Activated CD4-positive, alpha-beta T cell treated with anti-CD3 and anti-CD28 coated beads, Interleukin-2, amount 50 U/mL, for 16 hours (primary cell): Measurements from ENCODE around the gene RAB8A.
"Not testable (repeated sequence)": the region's sequence is repeated elsewhere in the genome, so short reads cannot be mapped to it uniquely, and the experiment has no call there.

Experiments used
- DNase-seq: peaks from one replicate; pipeline ENCODE4 v3.0.0-alpha.2; 2020

Gene RAB8A

DNA sequence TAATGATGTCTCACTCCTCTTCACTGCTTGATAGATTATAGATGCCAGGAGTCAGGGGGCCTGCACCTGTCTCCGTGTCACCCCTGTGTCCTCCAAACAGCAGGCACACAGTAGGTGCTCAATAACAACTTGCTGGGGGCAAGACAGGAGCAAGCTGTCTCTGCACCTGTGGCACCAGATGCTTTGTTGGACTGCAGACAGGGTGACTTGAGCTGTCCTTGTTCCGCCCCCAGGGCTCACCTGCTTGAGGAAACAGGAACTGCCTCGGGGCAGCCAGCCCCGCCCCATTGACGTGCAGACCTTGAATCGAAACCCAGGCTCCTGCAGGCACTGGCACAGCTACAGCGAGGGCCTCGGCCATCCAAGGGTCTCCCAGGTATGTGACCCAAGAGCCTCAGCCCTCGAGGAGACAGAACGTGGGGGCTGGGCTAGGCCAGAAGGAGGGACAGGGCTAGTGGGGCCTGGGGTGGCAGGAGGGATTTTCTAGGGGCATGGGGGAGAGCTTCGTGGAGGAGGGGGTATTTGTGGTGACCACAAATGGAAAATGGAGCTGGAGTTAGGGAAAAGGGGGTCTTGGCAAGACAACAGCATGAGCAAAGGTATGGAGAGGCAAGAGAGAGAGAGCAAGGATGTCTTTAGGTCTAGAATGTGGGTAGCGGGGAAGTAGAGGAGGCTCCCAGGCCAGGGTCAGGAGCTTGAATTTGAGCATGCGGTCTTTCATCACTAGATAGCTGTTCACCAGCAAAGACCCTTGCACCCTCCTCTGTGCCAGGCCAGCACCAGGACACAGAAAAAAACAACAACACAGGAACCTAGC is 31.9 kb downstream of the RAB8A start, which contains the start of gene HSH2D:
HSH2D (plus strand) TSS at position 287 of the 817 bp plus-strand sequence. CDS start 5,066 bp downstream, outside the sequence.
- peak; percentile 80 for DNase-seq

DNA sequence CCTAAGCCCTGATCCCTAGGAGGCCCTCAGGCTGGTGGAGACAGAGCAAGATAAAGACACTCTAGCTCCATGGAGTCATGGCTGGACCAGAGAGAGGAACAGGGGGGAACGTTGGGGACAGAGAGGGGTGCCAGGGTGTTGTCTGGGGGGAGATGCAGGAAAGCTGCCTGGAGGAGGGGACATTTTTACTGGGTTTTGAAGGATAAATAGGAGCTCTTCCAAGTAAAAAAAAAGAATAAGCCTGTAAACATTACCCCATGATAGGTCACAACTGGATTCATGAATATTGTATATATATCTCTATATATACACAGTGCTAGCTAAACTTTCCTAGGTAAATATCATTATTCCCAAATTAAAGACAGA is 32.5 kb downstream of the RAB8A start:
- DNase-seq = no peak

DNA sequence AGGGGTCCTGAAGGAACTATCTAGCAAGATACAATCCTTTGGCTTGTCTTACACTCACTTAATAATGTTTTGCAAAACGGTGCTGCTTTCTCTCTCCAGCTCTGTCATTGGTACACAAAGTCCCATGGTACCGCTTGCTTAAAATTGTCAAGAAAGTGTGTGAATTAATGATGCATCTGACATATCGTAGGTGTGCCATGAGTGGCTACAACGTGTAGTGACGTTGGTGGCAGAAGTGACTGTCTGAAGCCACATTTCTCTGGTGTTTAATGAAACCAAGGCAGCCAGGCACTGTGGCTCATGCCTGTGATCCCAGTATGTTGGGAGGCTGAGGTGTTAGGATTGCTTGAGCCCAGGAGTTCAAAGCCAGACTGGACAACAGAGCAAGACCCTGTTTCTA is 34.4 kb downstream of the RAB8A start:
- no peak for DNase-seq

DNA sequence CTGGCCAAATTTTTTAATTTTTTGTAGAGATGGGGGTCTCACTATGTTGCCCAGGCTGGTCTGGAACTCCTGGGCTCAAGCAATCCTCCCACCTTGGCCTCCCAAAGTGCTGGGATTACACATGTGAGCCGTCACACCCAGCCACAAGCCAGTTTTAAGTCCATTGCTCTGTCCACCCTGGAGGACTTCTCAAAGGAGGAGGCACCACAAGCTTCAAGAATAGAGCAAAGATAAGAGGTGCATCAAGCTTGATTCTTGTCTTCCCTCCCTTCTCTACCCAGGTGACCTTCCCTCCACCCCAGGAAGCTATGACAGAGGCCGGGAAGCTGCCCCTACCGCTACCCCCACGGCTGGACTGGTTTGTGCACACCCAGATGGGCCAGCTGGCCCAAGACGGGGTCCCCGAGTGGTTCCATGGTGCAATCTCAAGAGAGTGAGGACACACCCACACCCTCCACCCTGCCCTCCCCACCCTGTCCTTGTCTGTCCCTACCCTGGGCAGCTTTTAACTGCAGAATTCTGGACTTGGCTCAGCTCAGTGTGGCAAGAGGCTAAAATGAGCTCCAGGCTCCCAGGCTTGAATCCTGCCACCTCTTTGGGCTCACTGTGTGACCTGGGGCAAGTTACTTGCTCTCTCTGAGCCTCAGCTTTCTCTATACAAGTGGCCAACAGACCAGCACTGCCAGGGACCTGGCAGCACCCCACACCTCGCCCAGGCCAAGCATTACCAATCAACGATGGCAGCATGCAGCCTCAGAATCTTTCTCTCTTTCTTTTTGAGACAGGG is 36.9 kb downstream of the RAB8A start:
- no peak for DNase-seq

DNA sequence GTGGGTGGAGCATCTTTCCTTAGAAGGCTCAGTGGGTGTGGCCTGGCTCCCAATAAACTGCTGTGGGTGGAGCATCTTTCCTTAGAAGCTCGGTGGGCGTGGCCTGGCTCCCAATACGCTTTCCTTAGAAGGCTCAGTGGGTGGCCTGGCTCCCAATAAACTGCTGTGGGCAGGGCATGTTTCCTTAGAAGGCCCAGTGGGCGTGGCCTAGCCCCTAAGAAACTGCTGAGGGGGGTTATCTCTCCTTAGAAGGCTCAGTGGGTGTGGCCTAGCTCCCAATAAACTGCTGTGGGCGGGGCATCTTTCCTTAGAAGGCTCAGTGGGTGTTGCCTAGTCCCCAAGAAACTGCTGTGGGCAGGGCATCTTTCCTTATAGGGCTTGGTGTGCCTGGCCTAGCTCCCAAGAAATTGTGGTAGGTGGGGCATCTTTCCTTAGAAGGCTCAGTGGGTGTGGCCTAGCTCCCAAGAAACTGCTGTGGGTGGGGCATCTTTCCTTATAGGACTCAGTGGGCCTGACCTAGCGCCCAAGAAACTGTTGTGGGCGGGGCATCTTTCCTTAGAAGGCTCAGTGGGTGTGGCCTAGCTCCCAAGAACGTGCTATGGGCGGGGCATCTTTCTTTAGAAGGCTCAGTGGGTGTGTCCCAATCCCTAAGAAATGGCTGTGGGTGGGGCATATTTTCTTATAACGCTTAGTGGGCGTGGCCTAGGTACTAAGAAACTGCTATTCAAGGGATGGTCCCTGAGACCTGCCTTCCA is 42.1 kb downstream of the RAB8A start:
- DNase-seq = no peak

DNA sequence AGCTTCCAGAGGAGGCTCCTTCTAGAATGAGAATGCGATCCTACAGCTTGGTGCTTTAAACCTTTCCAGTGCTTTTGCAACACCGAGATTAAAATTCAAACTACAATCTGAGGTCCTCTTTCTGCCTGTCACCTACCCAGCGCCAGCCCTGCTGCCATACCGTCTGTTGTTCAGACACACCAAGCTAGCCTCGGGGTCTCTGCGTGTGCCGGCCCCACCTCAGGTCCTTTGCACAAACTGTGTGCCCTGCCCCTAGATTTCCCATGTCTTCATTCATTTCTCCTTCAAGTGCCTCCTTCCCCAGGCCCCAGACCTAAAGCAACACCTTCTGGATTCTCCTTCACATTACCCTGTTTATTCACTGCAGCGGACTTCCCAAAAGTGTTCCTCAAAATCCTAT is 42.9 kb downstream of the RAB8A start:
- no peak for DNase-seq

DNA sequence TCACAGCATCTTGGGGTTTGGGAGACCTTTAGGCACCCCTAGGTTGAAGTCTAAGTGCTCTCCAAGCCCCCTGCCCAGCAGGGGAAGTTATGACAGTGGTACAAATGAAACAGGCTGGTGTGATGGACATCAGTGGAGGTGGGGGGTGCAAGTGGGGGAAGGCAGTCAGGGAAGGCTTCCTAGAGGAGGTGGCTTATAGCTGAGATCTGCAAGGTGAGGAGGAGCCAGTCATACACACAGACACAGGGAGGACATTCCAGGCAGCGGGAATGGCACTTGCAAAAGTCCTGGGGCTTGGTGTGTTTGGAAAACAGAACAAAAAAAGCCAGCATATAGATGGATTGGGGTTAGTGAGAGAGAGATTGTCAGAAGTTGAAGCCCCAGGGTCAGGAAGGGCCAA is 43.4 kb downstream of the RAB8A start:
- no peak for DNase-seq

DNA sequence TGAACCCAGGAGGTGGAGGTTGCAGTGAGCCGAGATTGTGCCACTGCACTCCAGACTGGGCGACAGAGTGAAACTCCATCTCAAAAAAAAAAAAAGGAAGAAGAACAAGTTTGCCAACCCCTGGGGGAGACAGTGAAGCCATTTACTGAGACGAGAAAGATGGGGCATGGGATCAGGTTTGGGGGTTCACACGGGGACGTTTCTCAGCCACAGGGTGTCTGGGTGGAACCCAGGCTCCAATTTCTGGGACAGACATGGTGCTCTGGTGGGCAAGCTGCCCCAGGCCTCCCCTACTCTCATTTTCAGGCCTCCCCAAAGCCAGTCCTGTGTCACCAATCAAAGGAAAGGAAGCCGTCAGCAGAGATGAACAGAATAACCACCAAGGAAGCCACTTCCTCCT is 45.2 kb downstream of the RAB8A start:
- no peak for DNase-seq

DNA sequence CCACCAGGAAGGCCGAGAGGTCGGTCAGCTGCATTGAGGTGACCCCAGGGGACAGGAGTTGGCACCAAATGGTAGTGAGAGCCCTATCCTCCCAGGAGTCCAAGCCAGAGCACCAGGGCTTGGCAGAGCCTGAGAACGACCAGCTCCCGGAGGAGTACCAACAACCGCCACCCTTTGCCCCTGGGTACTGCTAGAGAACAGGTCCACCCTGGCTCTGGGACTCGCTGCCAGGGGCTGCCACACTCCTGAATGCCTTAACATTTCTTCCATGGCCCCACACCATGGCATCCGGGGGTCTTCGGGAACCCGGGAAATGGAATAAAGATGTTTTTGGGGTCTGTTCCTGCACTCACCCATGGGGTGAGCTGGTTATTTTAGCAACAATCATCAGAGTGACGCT is 45.9 kb downstream of the RAB8A start:
- no peak for DNase-seq

DNA sequence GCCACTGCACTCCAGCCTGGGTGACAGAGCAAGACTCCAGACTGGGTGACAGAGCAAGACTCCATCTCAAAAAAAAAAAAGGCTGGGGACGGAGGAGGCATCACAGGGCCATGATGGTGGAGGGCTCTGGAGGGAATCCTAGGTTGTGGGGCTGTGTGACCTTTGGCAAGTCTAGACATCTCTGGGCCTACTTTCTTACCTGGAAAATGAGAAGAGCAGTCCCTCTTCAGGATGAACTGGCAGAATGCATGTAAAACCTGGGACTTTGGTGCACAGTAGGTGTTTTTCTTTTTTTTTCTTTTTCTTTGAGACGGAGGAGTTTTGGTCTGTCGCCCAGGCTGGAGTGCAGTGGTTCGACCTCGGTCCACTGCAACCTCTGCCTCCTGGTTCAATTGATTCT is 48.0 kb downstream of the RAB8A start:
- DNase-seq = no peak

DNA sequence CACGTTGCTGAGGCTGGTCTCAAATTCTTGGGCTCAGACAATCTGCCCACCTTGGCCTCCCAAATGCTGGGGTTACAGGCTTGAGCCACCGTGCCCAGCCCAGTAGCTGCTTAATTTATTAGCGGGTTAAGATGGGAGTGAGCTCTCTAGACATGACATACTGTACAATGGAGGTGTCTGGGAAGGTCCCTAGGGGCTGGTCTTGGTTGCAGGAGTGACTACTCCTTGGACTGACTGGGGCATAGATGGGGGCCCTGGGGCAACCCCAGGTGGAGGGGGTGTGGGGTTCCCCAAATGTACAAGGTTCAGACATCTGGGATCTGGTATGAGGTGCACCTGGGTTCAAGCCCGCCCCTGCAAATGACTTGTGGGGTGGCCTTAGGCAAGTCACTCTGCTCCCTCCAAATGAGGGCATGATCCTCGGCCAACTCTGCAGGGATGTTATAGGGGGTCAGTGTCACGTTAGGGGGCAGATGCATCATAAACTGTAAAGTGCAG is 48.8 kb downstream of the RAB8A start:
- no peak for DNase-seq

DNA sequence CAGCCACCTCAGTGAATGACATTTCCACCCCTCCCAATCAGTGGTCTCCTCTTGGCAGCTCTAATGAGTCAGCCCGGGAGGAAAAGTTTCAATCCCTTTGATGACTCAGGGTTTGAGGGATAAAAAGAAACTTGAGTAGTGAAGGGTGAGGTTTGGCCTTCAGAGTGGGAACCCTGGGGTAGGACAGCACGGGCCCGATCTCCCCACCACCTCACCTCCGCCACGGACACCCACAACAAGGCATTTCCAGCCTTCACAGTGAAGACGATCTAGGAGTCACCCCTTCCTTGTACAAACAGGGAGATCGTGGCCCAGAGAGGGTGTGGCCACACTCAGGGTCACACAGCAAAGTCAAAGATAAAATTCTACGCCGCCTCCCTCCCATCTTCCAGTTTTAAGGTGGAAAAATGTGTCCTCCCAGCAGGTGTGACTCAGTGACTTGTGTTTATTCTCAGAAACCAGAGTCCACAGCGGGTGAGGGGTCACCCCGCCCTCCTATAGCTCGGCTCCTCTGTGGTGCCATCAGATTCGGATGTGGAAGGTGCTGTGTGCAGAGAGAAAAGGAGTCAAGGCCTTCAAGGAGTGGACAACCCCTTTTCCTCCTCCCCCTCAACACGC is 49.4 kb downstream of the RAB8A start:
- peak; percentile 70 for DNase-seq

DNA sequence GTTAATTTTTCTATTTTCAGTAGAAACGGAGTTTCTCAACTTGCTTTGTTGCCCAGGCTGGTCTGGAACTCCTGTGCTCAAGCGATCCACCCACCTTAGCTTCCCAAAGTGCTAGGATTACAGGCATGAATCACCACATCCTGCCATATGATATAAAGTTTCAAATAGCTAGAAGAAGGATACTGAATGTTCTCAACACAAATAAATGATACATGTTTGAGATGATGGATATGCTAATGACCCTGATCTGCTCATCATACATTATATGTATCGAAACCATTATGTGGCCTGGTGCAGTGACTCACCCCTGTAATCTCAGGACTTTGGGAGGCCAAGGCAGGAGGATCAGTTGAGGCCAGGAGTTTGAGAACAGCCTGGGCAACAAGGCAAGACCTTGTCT is 50.2 kb downstream of the RAB8A start:
- peak; percentile 44 for DNase-seq

DNA sequence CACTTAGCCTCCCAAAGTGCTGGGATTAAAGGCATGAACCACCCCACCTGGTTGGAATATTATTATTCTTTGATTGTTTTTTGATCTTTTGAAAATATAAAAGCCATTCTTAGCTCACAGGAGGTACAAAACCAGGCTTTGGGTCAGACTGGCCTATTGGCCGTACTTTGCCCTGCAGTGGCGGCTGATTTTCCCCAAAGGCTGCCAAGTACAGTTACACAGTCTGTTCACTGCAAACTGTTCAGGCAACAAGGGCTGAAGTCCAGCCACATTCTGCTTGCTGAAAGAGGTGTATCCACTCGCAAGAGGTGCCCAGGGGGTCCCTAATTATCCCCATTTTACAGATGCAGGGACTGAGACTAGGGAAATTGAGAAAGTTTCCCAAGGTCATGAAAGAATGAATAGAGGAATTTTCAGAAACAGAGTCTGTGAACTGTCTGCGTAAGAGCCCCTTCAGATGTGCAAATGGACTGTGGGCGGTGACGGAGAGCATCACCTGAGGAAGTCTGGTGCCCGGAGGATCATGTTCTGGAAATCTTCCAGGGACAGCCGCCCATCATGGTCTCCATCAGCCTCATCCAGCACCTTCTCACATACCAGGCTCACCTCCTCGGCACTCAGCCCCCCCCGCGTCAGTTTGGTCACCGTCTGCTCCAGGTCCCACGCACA is 52.7 kb downstream of the RAB8A start:
- DNase-seq = no peak

DNA sequence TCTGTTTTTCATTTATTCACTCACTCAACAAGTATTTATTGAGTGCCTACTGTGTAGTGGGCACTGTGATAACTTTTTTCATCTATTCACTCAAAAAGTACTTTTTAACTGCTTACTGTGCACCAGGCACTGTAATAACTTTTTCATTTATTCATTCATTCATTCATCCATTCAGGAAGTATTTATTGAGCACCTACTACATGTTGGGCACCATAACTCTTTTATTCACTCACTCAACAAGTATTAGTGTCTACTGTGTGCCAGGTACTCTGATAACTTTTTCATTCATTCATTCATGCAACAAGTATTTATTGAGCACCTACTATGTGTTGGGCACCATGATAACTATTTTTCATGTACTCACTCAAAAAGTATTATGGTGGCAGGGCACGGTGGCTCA is 54.7 kb downstream of the RAB8A start:
- DNase-seq = no peak

DNA sequence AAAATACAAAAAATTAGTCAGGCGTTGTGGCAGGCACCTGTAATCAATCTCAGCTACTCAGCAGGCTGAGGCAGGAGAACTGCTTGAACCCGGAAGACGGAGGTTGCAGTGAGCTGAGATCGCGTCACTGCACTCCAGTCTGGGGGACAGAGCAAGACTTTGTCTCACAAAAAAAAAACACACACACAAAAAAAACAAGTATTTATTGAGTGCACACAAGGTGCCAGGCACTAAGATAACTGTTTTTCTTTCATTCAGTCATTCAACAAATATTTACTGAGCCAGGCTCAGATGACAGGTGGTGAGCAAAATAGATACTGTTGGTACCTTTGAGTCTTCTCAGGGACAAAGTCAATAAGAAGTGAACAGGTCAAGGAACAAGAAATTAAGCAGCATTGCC is 55.4 kb downstream of the RAB8A start:
- DNase-seq = no peak

DNA sequence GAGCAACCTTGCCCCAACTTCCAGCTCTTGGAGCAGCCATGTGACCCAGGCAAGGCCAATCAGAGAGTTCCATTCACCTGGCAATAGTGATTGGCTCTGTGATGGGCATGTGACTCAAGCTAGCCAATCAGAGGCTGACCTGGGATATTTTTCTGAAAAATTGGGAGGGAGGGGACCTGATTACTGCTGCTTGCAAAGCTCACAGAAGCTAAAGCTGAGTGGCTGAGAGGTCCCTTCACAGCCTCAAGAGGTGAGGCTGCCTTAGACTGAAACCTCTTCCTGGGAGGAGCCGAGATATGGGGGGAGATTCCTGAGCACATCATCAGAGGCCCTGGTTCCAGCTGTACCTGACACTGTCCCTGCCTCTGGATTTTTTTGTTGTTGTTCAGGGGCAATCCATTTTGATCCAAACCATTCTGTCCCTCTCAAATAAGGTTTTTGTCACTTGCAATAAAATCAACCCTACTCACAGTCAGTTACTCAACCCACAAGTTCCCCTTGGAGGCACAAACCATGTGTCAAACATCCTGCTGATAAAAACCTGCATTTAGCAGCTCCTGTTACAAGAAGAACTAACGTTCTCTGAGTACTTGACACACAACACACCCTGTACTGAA is 56.9 kb downstream of the RAB8A start:
- peak; percentile 24 for DNase-seq

DNA sequence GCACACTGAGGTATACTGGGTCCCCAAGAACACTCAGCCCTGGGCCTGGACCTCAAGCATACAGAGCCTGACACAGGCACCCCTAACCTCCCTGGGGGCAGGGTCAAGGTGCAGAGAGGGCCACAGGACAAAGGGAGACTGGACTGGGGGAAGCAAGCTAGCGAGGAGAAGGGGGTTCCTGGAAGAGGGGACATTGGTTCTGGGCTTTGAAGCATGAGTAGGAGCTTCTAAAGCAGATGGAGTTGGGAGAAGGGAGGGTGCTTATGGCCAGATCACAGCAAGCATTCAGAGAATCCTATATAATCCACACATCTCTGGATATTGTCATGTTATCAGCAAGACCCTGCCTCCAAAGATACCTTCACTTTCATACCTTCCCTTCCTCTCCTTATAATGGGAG is 58.4 kb downstream of the RAB8A start:
- no peak for DNase-seq

DNA sequence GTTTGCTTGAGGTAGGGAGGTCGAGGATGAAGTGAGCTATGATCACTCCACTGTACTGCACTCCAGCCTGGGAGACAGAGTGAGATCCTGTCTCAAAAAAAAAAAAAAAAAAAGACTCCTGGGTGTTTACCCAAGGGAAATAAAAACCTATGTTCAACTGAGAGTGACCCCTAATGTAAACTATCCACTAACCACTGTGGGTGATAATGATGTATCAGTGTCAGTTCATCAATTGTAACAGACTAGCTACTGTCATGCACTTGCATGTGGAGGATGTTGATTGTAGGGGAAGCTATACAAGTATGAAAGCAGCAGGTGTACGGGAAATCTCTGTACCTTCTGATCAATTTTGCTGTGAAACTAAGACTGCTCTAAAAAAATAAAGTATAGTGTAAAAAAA is 64.3 kb downstream of the RAB8A start:
- no peak for DNase-seq

DNA sequence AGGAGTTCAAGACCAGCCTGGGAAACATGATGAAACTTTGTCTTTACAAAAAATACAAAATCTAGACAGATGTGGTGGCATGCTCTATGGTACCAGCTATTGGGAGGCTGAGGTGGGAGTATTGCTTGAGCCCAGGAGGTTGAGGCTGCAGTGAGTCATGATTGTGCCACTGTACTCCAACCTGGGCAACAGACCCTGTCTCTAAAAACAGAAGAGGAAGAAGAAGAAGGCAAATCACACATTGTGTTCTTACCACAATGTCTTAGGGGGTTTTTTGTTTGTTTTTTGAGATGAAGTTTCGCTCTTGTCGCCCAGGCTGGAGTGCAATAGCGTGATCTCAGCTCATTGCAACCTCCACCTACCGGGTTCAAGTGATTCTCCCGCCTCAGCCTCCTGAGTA is 67.2 kb downstream of the RAB8A start:
- not testable (repeated sequence) for DNase-seq

DNA sequence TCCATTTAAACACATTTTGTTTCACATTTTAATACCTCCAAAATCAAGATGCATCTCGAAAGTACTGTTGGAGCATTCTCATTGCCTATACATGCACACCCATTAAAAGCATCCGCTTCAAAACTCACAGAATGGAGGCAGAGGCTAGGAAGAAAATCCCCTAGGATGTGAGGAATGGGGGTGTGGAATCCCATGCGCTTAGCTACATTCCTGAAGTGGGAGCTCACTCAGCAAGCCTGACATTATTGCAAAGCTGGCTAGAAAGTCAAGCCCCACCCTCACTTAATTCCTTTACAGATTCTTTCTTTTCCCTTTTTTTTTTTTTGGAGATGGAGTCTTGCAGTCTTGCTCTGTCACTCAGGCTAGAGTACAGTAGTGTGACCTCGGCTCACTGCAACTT is 68.9 kb downstream of the RAB8A start:
- no peak for DNase-seq
